GM12892 (cell line): ENCODE measurements around the gene EXOC3L4.

Experiments used
- POLR2A ChIP-seq: IDR thresholded peaks from 2 replicates; pipeline ENCODE4 v1.6.1; 2011; ENCODE audit warnings: low read depth, low read length, control low read depth
- POLR2AphosphoS5 ChIP-seq: IDR thresholded peaks from 2 replicates; pipeline ENCODE4 v1.6.1; 2011; ENCODE audit warnings: low read depth, low read length, control low read depth
- TAF1 ChIP-seq: IDR thresholded peaks from 2 replicates; pipeline ENCODE4 v1.6.1; 2011; ENCODE audit warnings: low read depth, mild to moderate bottlenecking, control low read depth, low read length, borderline replicate concordance

DNA sequence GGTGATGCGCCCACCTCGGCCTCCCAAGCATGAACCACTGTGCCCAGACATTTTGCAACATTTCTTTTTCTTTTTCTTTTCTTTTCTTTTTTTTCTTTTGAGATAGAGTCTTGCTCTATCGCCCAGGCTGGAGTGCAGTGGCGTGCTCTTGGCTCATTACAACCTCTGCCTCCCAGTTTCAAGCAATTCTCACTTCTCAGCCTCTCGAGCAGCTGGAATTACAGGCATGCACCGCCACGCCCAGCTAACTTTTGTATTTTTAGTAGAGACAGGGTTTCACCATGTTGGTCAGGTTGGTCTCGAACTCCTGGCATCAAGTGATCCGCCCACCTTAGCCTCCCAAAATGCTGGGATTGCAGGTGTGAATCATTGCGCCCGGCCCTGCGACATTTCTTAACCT, 29.5 kb upstream of the EXOC3L4 start:
- no peak for TF ChIP-seq POLR2A
- no peak for TF ChIP-seq POLR2AphosphoS5
- TF ChIP-seq TAF1: no peak
